GM21360 (cell line): ENCODE results near the gene ALG6.
"Not testable (repeated sequence)": the region's sequence is repeated elsewhere in the genome, so short reads cannot be mapped to it uniquely, and the experiment has no call there.

Experiments
- ATAC-seq: cut with Tn5 transposase; IDR thresholded peaks from one replicate; pipeline ENCODE4 v1.9.1; 2021; ENCODE audit warnings: mild to moderate bottlenecking, moderate library complexity; ENCODE audit not compliant: unreplicated experiment

ALG6 gene

DNA sequence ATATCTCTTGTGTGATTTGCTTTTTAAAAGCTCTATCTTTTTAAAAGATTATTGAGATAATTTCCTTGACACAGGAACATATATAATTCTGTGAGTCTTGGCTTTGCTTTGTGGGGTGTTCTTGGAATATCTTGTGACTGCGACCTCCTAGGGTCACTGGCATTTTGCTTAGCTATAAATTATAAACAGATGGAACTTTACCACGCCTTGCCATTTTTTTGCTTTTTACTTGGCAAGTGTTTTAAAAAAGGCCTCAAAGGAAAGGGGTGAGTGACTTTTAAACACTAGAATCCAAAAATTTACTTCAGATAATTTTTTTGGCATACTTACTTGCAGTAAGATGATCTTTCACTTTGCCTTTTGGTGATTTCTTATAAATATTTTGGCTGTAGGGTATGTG, 43.6 kb downstream of the ALG6 start:
- no peak for ATAC-seq

DNA sequence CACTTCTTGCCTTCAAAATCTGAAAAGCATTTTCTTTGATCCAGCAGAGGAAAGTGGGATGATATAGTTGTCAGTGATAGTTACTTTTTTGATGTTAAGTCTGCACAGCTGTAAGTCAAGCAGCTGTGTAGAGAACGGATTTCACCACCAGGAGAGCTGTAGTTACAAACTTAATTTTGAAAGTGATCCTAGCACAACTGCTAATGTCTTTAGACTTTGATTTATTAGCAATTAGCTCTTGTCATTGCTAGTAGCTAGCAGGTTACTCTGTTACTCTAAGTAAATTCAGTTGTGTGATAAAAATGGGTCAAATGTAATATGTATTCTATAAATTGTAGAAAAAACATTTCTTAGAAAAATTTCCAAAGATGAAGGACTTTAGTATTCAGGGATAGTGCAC, 46.0 kb downstream of the ALG6 start:
- ATAC-seq = no peak

DNA sequence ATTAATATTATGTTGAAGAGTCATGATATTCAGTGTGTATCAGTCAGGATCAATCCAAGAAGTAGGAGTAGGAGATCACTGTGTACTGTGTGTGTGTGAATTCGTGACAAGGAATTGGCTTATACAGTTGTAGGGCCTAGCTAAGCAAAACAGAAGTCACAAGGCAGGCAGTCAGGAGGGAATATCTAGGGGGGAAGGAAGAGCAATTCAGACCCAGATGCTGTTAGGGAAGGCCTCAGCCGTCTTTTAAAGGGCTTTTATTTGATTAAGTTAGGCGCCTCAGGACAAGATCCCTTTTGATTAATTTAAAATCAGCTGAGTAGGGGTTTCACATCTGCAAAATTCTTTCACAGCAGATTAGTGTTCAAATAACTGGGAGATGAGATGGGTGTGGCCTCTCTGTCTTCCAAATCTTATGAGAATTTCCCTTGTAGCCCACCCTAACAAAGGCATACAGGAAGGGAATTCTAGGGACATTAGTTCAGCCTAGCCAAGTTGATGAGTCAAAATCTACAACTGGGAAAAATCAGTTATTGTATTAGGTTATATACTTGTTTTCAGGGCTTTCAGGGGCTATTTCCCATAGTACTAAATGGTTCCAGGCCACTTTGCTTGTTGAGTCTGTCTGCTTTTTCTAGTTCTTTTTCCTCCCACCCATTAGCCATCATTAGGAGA, 47.4 kb downstream of the ALG6 start:
- no peak for ATAC-seq

- ATAC-seq = no peak
Measured at GRCh38 chr1:63418101-63418500, 50.7 kb downstream of the ALG6 start.

DNA sequence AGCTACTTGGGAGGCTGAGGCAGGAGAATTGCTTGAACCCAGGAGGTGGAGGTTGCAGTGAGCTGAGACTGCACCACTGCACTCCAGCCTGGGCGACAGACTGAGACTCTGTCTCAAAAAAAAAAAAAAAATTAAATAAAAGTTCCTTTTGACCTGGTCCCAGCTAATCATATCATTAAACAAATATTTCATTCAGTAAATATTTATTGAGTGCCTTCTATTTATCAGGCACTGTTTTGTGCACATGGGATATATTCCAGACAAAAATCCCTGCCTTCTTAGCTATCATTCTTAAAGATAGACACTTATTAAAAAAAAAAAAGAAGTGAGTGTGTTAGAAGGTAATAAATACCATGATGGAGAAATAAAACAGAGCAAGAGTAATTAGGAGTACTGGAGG, 53.3 kb downstream of the ALG6 start:
- ATAC-seq = not testable (repeated sequence)

DNA sequence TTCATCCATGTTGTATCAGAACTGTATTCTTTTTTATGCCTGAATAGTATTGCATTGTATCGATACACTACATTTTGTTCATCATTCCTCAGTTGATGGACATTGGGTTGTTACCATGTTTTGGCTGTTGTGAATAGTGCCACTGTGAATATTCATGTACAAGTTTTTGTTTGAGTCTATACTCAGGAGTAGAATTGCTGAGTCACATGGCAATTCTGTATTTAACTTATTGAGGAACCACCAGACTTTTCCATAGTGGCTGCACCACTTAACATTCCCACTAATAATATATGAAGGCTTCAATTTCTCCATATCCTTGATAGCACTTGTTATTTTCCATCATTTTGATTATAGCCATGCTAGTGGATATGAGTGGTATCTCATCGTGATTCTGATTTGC, 56.2 kb downstream of the ALG6 start:
- ATAC-seq = no peak

GRCh38 chr1:63428815-63429214, 61.4 kb downstream of the ALG6 start:
- no peak for ATAC-seq

GRCh38 chr1:63429281-63429680, 61.9 kb downstream of the ALG6 start:
- no peak for ATAC-seq

DNA sequence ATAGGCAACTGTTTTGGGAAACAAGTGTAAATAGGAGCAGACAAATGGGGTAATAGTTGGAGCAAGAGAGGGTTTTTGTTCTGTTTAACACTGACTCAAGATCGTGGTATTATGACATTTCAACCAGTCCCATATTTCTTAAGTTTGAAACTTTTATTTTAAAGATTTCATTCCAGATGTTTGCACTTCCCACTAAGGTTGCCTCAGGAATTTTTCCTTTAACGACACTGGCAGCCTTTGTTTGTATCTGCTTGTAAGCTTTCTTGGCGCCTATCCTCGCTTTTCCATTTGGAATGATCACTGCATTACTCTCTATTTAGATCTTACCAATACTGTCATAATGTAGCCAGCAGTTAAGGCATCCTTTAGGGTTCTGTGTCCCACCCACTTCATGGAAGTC, 67.7 kb downstream of the ALG6 start:
- ATAC-seq = no peak

DNA sequence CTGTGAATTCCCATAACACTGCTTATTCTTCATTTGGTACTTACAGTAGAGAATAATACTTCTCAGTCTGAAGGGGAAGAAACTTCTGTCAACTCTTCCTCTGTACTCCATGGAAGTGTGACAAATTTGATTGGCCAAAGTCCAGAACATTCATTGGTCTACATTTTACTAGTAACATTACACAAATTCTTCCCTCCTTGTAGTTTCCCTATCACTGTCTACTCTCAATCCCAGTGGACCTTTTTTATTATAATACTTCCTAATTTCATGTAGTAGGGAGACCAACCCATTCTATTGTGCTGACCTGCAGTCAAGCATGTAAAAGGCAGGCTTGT, 74.7 kb downstream of the ALG6 start:
- ATAC-seq = peak; percentile 15

- no peak for ATAC-seq
Measured at GRCh38 chr1:63448731-63449246, 81.4 kb downstream of the ALG6 start.

DNA sequence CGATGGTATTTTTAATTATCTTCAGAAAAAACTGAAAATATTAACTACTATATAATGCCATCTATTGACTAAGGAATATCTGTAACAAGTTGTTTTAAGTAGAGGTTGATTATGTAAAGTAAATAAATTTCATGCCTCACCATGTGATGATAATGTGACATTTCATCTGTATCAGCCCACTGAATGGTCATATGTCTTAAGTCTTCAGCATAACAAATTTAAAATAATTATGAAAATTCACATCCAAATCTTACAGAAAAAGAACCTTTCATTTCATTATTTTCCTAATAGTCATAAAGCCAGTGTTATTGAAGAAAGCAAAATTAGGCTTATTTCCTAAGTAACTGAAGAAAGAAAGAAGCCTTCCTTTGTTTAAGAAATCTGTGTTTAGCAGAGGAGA, 83.0 kb downstream of the ALG6 start:
- no peak for ATAC-seq

DNA sequence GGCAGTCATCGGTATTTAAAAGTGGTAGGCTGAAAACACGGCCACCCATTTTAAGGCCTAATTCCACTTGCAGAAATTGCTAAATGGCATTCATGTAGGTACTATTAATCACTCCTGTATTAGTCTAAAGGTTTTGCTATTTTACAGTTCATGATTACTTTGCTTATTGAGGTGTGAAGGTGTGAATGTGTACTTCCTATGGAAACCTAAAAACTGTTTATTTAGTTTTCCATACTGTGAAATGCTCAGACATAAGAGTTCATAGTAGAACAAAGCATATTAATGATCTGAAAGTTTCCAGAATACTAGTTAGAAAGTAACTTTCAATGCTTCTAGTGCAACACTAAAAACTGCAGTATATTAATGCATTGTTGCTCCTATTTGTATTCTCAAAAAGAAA, 85.8 kb downstream of the ALG6 start:
- no peak for ATAC-seq

DNA sequence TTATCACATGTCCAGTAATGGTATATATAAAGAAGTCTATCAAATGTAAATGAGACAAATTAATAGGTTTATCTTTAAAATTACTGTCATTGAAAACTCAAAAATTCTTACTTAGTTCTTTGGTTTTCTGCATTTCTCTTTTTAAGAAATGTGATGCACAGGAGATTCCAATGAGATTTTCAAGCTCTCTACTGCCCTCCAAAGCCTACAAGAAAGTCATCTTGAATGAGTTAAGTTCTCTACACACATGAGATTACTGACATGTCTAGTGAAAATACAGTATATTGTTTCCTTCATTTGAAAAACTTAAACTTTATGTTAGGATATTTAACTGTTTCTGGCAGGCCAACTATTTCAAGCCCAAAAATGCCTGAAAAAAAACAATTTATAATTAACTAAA, 86.8 kb downstream of the ALG6 start:
- ATAC-seq = no peak

GRCh38 chr1:63458750-63459149, 91.3 kb downstream of the ALG6 start:
- ATAC-seq = no peak

GRCh38 chr1:63461661-63462230, 94.3 kb downstream of the ALG6 start:
- ATAC-seq = no peak

DNA sequence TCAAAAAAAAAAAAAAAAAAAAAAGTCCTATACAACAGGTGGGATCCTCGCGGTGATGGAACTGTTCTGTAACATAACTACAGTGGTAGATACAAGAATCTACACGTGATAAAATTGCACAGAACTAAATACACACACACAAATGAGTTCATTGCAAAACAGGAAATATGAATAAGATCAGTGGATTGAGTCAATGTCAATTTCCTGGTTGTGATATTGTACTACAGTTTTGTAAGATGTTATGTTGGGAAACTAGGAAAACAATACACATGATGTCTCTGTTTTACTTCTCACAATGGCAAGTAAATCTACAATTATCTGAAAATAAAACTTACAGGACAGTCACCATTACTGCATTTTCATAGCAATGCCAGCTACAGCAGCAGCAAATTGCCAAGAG, 95.8 kb downstream of the ALG6 start:
- ATAC-seq = no peak

DNA sequence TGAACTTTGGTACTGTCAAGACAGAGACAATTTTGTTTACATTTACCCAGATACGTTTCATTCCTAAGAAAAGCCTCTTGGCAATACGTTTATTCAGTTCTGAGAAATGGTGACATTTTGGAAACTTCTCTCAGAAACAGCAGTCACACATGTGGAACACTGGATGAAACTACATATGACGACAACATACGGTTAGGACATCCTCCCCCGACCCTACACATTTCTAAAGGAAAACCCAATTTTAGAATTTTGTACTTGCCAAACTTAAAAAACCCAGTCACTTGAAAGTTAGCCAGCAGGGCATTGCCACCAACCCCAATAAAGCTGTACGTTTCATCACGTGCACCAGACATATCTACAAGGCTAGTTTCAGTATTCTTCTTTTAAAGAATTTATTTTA, 98.8 kb downstream of the ALG6 start:
- ATAC-seq = no peak

DNA sequence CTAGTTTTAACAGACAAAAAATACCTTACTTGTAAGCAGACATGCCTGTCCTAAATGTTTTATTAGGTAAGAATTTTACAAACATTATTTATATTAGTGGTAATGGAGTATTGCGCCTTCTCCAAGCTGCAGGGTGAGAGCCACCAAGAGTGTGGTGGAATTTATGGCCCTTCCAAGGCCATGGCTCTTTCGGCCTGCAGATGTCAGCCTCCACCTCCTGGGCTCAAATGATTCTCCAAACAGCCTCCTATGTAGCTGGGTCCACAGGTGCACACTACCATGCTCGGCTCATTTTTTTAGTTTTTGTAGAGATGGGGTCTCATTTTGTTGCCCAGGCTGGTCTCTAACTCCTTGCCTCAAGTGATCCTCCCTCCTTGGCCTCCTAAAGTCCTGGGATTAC, 99.3 kb downstream of the ALG6 start:
- no peak for ATAC-seq

- not testable (repeated sequence) for ATAC-seq
Measured at GRCh38 chr1:63468683-63469082, 101.3 kb downstream of the ALG6 start.

DNA sequence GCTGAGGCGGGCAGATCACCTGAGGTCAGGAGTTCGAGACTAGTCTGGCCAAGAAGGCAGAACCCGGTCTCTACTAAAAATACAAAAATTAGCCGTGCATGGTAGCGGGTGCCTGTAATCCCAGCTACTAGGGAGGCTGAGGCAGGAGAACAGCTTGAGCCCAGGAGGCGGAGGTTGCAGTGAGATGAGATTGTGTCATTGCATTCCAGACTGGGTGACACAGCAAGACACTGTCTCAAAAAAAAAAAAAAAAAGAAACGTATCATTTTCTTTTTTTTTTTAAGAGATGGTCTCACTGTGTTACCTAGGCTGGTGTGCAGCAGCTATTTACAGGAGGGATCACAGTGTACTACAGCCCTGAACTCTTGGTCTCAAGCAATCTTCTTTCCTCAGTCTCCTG, 108.3 kb downstream of the ALG6 start:
- ATAC-seq = no peak

- ATAC-seq = no peak
Measured at GRCh38 chr1:63480057-63480456, 112.6 kb downstream of the ALG6 start.

DNA sequence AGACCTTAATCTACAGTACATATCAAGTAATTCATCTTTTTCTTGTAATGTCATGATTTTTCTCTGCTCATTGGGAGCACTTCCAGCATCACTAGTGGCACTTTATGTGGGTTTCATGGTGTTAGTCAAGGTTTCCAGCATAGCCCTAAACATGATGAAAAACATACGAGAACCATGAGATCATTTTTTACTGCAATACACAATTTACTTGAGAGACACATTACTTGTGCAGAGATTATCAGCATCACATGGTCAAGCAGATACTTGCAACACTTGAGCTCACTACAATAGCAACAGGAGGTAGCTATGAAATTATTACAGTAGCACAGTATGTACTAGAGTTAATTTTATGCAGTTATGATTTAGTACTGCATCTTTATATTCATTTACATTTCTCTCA, 119.2 kb downstream of the ALG6 start:
- no peak for ATAC-seq
